HEK293T (cell line): ENCODE results near the gene PTPRG.

ENCODE experiments used
- CTCF ChIA-PET: fragments of 350-600 bp; formaldehyde crosslinking; extraction: SDS; loops from one replicate; lab custom pipeline; 2021; ENCODE audit warnings: antibody characterized with exemption, inconsistent platforms; lab: Yijun Ruan, JAX
- POLR2A ChIA-PET: fragments of 350-600 bp; formaldehyde crosslinking; extraction: SDS; loops from one replicate; lab custom pipeline; 2020; ENCODE audit warnings: antibody characterized with exemption, inconsistent platforms; lab: Yijun Ruan, JAX
- DNase-seq: peaks from one replicate; pipeline ENCODE4 v3.0.0; 2012; ENCODE audit warnings: mixed read lengths; ENCODE audit errors: extremely low spot score
- ARNT ChIP-seq: fragments of 450-650 bp; IDR thresholded peaks from 2 replicates; pipeline ENCODE4 v1.6.1; 2017; ENCODE audit warnings: mild to moderate bottlenecking
- BHLHE40 ChIP-seq: fragments of 450-650 bp; IDR thresholded peaks from 2 replicates; pipeline ENCODE4 v1.6.1; 2016; ENCODE audit warnings: mild to moderate bottlenecking, moderate library complexity, borderline replicate concordance
- CTBP1 ChIP-seq: fragments of 450-650 bp; IDR thresholded peaks from 2 replicates; pipeline ENCODE4 v1.6.1; 2016; ENCODE audit warnings: borderline replicate concordance
- ELF4 ChIP-seq: fragments of 450-650 bp; IDR thresholded peaks from 2 replicates; pipeline ENCODE4 v1.6.1; 2017; ENCODE audit warnings: antibody characterized with exemption
- FOXA1 ChIP-seq: fragments of 450-650 bp; IDR thresholded peaks from 2 replicates; pipeline ENCODE4 v1.6.1; 2016; ENCODE audit warnings: mild to moderate bottlenecking
- FOXK2 ChIP-seq: fragments of 450-650 bp; IDR thresholded peaks from 2 replicates; pipeline ENCODE4 v1.6.1; 2016; ENCODE audit warnings: mild to moderate bottlenecking
- FOXM1 ChIP-seq: fragments of 450-650 bp; IDR thresholded peaks from 2 replicates; pipeline ENCODE4 v1.6.1; 2017; ENCODE audit warnings: mild to moderate bottlenecking, borderline replicate concordance
- HDGF ChIP-seq: fragments of 450-650 bp; IDR thresholded peaks from 2 replicates; pipeline ENCODE4 v1.6.1; 2017; ENCODE audit warnings: antibody characterized with exemption, borderline replicate concordance
- L3MBTL2 ChIP-seq: fragments of 450-650 bp; conservative IDR thresholded peaks from 2 replicates; pipeline ENCODE4 v1.6.1; 2016; ENCODE audit warnings: mild to moderate bottlenecking
- LEF1 ChIP-seq: fragments of 450-650 bp; IDR thresholded peaks from 2 replicates; pipeline ENCODE4 v1.6.1; 2017; ENCODE audit warnings: mild to moderate bottlenecking, borderline replicate concordance
- NFRKB ChIP-seq: fragments of 450-650 bp; IDR thresholded peaks from 2 replicates; pipeline ENCODE4 v1.6.1; 2016; ENCODE audit warnings: mild to moderate bottlenecking, moderate library complexity
- SP1 ChIP-seq: fragments of 450-650 bp; IDR thresholded peaks from 2 replicates; pipeline ENCODE4 v1.6.1; 2017
- SUZ12 ChIP-seq: fragments of 450-650 bp; IDR thresholded peaks from 2 replicates; pipeline ENCODE4 v1.6.1; 2016; ENCODE audit warnings: mild to moderate bottlenecking
- TARDBP ChIP-seq: fragments of 450-650 bp; IDR thresholded peaks from 2 replicates; pipeline ENCODE4 v1.6.1; 2016
- ZNF384 ChIP-seq: fragments of 450-650 bp; IDR thresholded peaks from 2 replicates; pipeline ENCODE4 v1.6.1; 2016
- TF ChIP-seq, protein P1 (sequence below): fragments of 450-650 bp; IDR thresholded peaks from 2 replicates; pipeline ENCODE4 v1.6.1; 2016

PTPRG gene

DNA sequence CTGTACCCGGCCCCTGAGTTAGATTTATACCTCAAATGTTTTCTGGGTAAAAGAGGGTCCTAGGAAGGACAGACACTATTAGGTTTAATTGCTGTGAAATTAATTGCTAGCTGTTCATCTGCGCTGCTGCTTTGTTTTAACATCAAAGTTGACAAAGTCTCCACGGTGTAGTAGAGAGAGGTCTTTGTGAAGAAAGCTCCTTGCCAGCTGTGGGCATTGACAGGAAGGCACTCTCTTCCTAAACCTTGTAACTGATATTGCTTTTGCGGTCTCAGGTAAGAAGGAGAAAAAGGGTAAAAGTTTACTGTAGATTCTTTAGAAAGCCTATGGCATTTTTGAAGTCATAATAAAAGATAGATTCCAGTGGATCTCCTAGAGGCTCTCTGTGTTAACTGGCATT is 68.1 kb downstream of the PTPRG start:
- POLR2A ChIA-PET, result no interaction called here

GRCh38 chr3:61631108-61631769 is 69.9 kb downstream of the PTPRG start:
- TF ChIP-seq CTBP1, result no peak
- TF ChIP-seq L3MBTL2, result no peak
- POLR2A ChIA-PET, result no interaction called here
- no peak for DNase-seq
- CTCF ChIA-PET, result interaction anchor here (1.1 kb wide), 1 partner anchor 33 kb away, joined by 3 read pairs; no protein-coding TSS in a partner anchor

More for the DNA sequence above, 68.1 kb downstream of the PTPRG start:
- TF ChIP-seq SP1, result no peak
- no peak for TF ChIP-seq FOXK2
- no peak for TF ChIP-seq NFRKB
- TF ChIP-seq BHLHE40, result no peak
- TF ChIP-seq, protein P1, sequence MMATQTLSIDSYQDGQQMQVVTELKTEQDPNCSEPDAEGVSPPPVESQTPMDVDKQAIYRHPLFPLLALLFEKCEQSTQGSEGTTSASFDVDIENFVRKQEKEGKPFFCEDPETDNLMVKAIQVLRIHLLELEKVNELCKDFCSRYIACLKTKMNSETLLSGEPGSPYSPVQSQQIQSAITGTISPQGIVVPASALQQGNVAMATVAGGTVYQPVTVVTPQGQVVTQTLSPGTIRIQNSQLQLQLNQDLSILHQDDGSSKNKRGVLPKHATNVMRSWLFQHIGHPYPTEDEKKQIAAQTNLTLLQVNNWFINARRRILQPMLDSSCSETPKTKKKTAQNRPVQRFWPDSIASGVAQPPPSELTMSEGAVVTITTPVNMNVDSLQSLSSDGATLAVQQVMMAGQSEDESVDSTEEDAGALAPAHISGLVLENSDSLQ, result no peak
- TF ChIP-seq SUZ12, result no peak
- no peak for TF ChIP-seq ELF4
- CTCF ChIA-PET, result no interaction called here
- no peak for DNase-seq

DNA sequence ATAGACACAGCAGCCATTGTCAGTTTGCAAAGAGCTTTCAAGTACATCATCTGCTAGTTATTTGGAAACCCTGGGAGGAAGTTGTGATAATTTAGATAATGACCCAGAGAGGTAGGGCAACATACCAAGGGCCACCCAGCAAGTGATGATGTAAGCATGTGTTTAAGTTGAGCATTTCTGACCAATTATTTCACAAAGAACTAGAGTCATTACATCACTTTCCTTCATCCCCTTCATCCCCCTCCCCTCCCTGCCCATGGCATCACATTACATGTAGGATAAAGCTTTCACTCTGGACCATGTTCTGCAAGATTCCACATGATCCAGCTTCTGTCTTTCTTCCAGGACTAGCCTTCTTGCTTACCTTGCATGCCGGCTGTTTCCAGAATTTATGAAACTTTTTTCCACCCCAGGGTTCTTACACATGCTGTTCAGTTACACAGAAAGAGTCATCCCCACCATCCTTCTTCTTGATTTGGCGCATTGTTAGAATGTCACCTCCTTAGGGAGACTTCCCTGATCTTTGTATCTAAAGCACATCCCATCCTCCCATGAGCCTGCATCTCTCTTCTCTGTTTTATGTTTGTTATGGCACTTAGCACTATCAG is 71.3 kb downstream of the PTPRG start:
- CTCF ChIA-PET, result interaction anchor here (0.5 to 1.1 kb wide), 3 partner anchors 20 to 112 kb away, joined by 3 to 4 read pairs (median 3); no protein-coding TSS in a partner anchor
- no peak for DNase-seq
- no peak for TF ChIP-seq FOXM1
- TF ChIP-seq SP1, result no peak
- TF ChIP-seq, protein P1, result no peak
- no peak for TF ChIP-seq HDGF
- TF ChIP-seq FOXK2, result no peak
- no peak for TF ChIP-seq ZNF384
- POLR2A ChIA-PET, result no interaction called here

GRCh38 chr3:61634678-61635077 is 73.3 kb downstream of the PTPRG start:
- ChIA-PET POLR2A (interaction anchor here (1.5 to 3.2 kb wide), 2 partner anchors 16 to 73 kb away, joined by 5 to 11 read pairs; partner anchors contain the start of gene PTPRG), CTCF (no interaction called here)
- TF ChIP-seq CTBP1, result peak; percentile 93
- peak; percentile 54; the same call in 1 of the 2 replicates for TF ChIP-seq FOXA1
- TF ChIP-seq BHLHE40, result no peak
- TF ChIP-seq, protein P1, result peak; percentile 88
- no peak for TF ChIP-seq LEF1
- TF ChIP-seq FOXM1, result no peak
- no peak for TF ChIP-seq FOXK2
- no peak for TF ChIP-seq NFRKB
- peak; percentile 33 for DNase-seq

DNA sequence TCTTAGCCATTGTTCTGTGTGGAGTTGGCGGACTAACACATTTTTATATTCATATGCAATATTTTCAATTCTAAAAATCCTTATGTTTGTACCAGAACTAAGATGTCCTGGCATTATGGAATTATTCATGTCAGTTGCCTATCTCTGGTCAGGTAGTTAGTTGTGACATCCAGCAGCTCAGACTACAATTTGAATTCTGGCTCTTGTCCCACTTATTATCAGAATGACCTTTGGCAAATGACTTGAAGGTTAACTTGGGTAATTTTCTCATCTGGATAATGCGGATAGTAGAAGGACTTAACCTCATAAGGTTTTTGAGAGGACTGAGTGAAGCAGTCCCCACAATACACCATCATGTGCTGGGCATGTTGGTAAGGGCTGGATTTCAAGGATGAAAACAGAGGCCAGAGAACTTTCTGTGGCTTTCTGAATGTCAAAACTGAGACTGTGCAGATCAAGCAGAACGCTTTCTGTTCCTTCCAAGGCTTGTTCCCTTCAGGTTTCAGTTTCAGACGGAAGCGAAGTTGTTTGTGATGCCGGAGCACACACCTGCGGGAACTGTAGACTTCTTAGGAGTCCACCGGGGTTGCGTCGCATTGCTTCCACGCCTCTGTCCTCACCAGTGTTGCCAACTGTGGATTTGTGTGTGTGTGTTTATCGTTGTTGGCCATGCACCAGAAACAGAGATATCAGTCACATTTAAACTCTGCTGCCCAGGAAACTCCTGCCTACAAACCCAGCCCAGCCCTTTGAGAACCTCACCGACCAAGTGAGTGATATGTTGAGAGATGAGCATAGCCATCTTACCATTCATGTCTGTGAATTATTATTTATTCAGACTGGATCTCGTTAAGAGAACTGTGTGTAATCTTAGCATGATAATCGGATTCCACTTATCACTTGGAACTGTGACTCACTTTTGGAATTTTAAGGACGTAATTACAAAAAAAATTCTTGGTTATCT is 76.0 kb downstream of the PTPRG start:
- POLR2A ChIA-PET, result interaction anchor here (3.2 kb wide), 1 partner anchor 76 kb away, joined by 11 read pairs; the partner anchor contains the start of gene PTPRG
- DNase-seq, result no peak

More for the DNA sequence above, 76.0 kb downstream of the PTPRG start:
- TF ChIP-seq CTBP1, result no peak
- TF ChIP-seq TARDBP, result no peak
- TF ChIP-seq ELF4, result no peak
- TF ChIP-seq SUZ12, result no peak
- TF ChIP-seq NFRKB, result no peak
- TF ChIP-seq LEF1, result no peak
- TF ChIP-seq L3MBTL2, result no peak
- TF ChIP-seq SP1, result no peak
- TF ChIP-seq, protein P1, result no peak
- TF ChIP-seq ARNT, result no peak
- TF ChIP-seq ZNF384, result no peak
- no peak for TF ChIP-seq FOXA1
- TF ChIP-seq FOXM1, result no peak
- TF ChIP-seq BHLHE40, result no peak
- TF ChIP-seq HDGF, result no peak
- TF ChIP-seq FOXK2, result no peak
- CTCF ChIA-PET, result no interaction called here
